WI38 (cell line): ENCODE measurements around the gene MRTFA.

Experiments used
- H3K4me3 ChIP-seq: 2 replicates; pipeline ENCODE4 v1.5.1; 2011; ENCODE audit warnings: low read depth, mild to moderate bottlenecking, control low read depth, low read length
- CTCF ChIP-seq: IDR thresholded peaks from 2 replicates; pipeline ENCODE4 v1.5.1; 2012; ENCODE audit warnings: low read depth, mild to moderate bottlenecking, control low read depth, low read length

MRTFA gene

GRCh38 chr22:40654522-40655167 is 18.1 kb upstream of the MRTFA start:
- TF ChIP-seq CTCF = 0 out of 2 replicates have a peak, but pooled peaks have one; percentile 7

DNA sequence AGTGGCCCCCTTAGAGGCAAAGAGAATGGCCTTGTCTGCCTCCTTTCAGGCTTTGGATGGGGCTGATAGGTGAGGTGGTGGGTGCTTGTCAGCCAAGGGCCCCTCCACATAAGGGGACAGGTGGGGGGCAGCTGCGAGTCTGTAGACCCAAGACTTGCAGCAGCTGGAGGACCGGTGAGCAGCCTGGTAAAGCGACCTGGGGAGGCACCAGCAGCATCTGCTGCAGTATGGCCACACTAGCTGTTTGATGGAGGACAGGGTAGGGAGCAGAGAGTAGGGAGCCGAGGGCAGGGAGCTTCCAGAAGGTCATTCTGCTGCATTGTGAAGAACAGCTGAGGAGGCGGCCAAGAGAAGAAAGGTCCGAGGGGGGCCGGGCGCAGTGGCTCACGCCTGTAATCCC is 16.8 kb upstream of the MRTFA start:
- no peak for TF ChIP-seq CTCF
- H3K4me3 ChIP-seq = no peak overlapping the region

More at GRCh38 chr22:40654522-40655167, 18.1 kb upstream of the MRTFA start:
- no peak overlapping the region for H3K4me3 ChIP-seq

GRCh38 chr22:40651563-40652501 is 15.3 kb upstream of the MRTFA start:
- TF ChIP-seq CTCF = no peak
- H3K4me3 ChIP-seq = peak overlapping the region; percentile 68

DNA sequence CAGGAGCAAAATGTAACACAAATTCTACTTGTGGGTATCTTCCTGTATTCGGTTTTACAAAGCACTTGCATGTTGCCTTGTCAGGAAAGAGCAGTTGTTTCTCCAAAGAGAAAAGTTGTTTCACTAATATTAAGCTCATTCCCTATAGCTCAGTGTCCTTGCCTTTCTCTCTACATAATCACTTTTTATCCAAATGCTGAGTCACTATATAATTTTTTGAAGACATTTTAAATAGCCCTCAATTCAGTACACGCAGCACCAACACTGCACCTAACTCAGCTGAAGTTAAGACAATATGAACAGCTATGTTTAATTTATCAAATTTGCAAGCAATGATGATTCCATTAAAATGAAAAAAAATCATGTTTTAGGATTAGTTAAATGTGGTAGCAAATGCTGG is 14.5 kb upstream of the MRTFA start:
- no peak overlapping the region; the same call in 1 of the 2 replicates for H3K4me3 ChIP-seq

DNA sequence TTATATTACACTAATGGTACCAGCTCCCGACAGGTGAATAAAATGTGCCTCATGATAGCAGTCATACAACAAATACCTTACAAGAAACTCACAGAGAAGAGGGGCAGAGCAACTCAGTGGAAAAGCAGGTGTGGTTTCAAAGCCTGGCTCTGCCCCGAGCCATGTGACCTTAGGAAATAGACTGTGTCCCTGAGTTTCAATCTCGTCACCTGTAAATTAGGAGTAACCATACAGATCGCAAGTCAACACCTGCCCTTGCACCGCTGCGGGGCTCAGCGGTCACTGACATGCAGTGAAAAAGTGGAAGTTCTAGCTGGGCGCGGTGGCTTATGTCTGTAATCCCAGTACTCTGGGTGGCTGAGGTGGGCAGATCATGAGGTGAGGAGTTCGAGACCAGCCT is 11.9 kb upstream of the MRTFA start:
- no peak for TF ChIP-seq CTCF
- no peak overlapping the region for H3K4me3 ChIP-seq

More for the DNA sequence above, 14.5 kb upstream of the MRTFA start:
- no peak for TF ChIP-seq CTCF

DNA sequence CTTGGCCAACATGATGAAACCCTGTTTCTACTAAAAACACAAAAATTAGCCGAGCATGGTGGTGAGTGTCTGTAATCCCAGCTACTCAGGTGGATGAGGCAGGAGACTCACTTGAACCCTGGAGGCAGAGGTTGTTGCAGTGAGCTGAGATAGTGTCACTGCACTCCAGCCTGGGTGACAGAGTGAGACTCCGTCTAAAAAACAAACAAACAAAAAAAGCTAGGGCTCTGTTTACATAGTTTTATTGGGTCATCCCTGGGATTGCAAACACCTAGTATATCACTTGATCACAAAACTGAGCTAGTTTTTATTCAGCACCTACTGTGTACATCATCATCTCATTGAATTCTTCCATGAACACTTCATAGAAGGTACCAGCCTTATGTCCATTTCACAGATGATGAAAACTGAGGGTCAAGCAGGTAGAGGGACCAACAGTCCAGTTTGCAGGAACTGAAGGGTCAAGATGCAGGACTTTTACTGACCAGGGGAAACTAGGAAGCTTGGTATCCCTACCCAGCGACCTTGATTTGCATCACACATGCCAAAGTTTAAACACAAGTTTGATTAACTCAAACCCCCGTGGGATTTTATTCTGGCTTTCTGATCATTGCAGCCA is 9.2 kb upstream of the MRTFA start:
- no peak for TF ChIP-seq CTCF
- H3K4me3 ChIP-seq = no peak overlapping the region
